Osteocyte (in vitro differentiated cells): Measurements from ENCODE around the gene MED17. TPM values are rescaled to one million over a fixed set of nuclear protein-coding genes. Genes with fewer than 3 reads are reported as not detected.

Experiments
- DNase-seq: peaks from one replicate; pipeline ENCODE4 v3.0.0; 2021; ENCODE audit warnings: mixed read lengths; ENCODE audit not compliant: unreplicated experiment; ENCODE audit errors: extremely low spot score
- H3K27ac Mint-ChIP-seq: one replicate; pipeline ENCODE4 v1.8.0; 2021; ENCODE audit warnings: mild to moderate bottlenecking, mixed read lengths; ENCODE audit not compliant: unreplicated experiment
- H3K27me3 Mint-ChIP-seq: one replicate; pipeline ENCODE4 v1.8.0; 2021; ENCODE audit warnings: mixed read lengths; ENCODE audit not compliant: unreplicated experiment
- H3K36me3 Mint-ChIP-seq: one replicate; pipeline ENCODE4 v1.8.0; 2021; ENCODE audit warnings: mixed read lengths; ENCODE audit not compliant: unreplicated experiment
- H3K4me1 Mint-ChIP-seq: one replicate; pipeline ENCODE4 v1.8.0; 2021; ENCODE audit warnings: mixed read lengths; ENCODE audit not compliant: unreplicated experiment
- H3K4me3 Mint-ChIP-seq: one replicate; pipeline ENCODE4 v1.8.0; 2021; ENCODE audit warnings: mild to moderate bottlenecking, moderate library complexity, mixed read lengths; ENCODE audit not compliant: unreplicated experiment
- H3K9me3 Mint-ChIP-seq: one replicate; pipeline ENCODE4 v1.8.0; 2021; ENCODE audit warnings: mixed read lengths; ENCODE audit not compliant: unreplicated experiment
- total RNA-seq: library from RNA; stranded (reverse); gene quantifications from 2 replicates; pipeline ENCODE4 v1.2.1, GENCODE V29; 2021
- TF ChIP-seq, protein P1 (sequence below): fragments of 200-600 bp; sonication (generic); IDR thresholded peaks from 2 replicates; pipeline ENCODE4 v1.5.0; 2021; ENCODE audit warnings: antibody characterized with exemption, mild to moderate bottlenecking, moderate library complexity

Gene MED17
- total RNA-seq, 1 donor from 2014 or later: 37.8 TPM

DNA sequence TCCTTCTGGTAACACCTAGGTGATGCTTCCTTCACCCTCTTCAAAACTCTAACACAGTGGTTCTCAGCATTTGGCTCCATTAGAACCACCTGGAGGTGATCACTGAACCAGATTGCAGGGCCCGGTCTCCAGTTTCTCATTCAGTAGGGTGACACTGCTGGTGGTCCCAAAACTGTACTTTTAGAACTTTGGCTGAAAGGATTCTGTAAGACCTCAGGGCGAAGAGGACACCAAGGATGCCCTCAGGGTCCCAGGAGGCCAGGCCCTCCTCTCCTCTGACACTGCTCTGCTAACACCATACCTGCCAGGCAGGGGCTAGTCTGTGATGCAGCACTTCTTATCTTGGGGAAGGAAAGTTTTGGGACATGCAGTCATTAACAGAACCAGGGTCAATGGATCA is 57.4 kb downstream of the MED17 start:
- no peaks in the 10 kb centered on the region for H3K9me3 Mint-ChIP-seq
- H3K27ac Mint-ChIP-seq: no peak overlapping the region
- H3K4me1 Mint-ChIP-seq: no peaks in the 10 kb centered on the region
- no peaks in the 10 kb centered on the region for H3K36me3 Mint-ChIP-seq
- no peaks in the 10 kb centered on the region for H3K27me3 Mint-ChIP-seq
- no peak for DNase-seq
- H3K4me3 Mint-ChIP-seq: no peak overlapping the region
- TF ChIP-seq, protein P1, sequence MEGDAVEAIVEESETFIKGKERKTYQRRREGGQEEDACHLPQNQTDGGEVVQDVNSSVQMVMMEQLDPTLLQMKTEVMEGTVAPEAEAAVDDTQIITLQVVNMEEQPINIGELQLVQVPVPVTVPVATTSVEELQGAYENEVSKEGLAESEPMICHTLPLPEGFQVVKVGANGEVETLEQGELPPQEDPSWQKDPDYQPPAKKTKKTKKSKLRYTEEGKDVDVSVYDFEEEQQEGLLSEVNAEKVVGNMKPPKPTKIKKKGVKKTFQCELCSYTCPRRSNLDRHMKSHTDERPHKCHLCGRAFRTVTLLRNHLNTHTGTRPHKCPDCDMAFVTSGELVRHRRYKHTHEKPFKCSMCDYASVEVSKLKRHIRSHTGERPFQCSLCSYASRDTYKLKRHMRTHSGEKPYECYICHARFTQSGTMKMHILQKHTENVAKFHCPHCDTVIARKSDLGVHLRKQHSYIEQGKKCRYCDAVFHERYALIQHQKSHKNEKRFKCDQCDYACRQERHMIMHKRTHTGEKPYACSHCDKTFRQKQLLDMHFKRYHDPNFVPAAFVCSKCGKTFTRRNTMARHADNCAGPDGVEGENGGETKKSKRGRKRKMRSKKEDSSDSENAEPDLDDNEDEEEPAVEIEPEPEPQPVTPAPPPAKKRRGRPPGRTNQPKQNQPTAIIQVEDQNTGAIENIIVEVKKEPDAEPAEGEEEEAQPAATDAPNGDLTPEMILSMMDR: no peak

DNA sequence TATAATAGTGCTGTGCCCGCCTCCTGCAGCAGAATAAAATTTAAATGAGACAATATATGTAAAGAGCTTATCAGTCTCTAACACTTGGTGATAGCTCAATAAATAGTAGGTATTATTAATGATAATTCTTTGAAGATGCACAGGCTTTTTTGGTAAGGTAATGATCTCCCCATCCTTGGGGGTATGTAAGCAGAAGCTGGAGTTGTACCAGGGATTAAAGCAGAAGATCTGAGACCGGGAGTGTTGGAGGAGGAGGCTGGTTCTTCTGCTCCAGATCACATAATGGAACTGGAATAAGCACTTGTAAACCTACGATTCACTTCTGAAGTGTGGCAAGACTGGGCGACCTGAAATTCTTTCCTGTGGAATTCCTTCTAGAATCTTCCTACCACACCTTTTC is 58.0 kb downstream of the MED17 start:
- TF ChIP-seq, protein P1: no peak
- no peak overlapping the region for H3K4me3 Mint-ChIP-seq
- H3K27ac Mint-ChIP-seq: no peak overlapping the region
- no peaks in the 10 kb centered on the region for H3K27me3 Mint-ChIP-seq
- no peaks in the 10 kb centered on the region for H3K36me3 Mint-ChIP-seq
- H3K4me1 Mint-ChIP-seq: no peaks in the 10 kb centered on the region
- DNase-seq: no peak
- H3K9me3 Mint-ChIP-seq: no peaks in the 10 kb centered on the region

DNA sequence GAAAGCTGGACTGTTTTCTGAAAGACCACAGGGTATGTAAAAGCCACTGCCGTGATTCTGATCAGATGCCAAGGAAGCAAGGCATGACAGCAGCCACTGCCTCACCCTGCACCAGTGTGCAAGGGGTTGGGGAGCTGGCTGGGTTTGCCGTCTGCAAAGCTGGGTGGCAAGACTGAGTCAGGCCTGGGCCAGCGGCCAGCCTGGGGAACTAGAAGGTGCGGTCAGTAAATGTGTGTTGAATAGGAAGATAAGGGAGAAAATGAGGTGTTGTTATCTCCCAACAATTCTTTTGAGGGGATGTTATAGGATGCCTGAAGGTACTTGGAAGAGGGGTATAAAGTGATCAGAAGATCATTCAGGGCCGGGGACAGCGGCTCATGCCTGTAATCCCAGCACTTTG is 58.4 kb downstream of the MED17 start:
- H3K4me1 Mint-ChIP-seq: no peaks in the 10 kb centered on the region
- H3K27ac Mint-ChIP-seq: no peak overlapping the region
- no peaks in the 10 kb centered on the region for H3K27me3 Mint-ChIP-seq
- no peaks in the 10 kb centered on the region for H3K9me3 Mint-ChIP-seq
- DNase-seq: no peak
- no peak overlapping the region for H3K4me3 Mint-ChIP-seq
- H3K36me3 Mint-ChIP-seq: no peaks in the 10 kb centered on the region
- TF ChIP-seq, protein P1: no peak

DNA sequence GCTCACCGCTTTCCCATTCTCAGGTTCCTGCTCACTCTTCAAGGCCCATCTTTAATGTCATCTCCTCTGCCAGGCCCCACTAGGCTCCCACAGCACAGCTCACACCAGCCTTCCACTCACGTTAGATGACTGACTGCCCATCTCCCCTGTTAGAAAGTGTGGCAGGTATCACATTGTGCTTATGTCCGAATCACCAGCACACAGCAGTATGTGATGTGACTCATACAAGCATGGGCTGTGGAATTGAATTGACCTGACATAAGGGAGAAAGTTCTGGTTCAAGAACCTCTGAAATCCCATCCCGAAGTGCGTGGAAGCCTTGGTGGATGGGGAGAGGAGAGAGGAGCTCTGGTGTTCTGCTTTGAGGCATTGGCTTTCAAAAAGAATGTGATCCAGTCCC is 59.8 kb downstream of the MED17 start:
- TF ChIP-seq, protein P1: no peak
- Mint-ChIP-seq H3K27me3 (no peaks in the 10 kb centered on the region), H3K36me3 (no peaks in the 10 kb centered on the region), H3K9me3 (no peaks in the 10 kb centered on the region), H3K4me1 (no peaks in the 10 kb centered on the region), H3K4me3 (no peak overlapping the region), H3K27ac (no peak overlapping the region)
- DNase-seq: no peak

DNA sequence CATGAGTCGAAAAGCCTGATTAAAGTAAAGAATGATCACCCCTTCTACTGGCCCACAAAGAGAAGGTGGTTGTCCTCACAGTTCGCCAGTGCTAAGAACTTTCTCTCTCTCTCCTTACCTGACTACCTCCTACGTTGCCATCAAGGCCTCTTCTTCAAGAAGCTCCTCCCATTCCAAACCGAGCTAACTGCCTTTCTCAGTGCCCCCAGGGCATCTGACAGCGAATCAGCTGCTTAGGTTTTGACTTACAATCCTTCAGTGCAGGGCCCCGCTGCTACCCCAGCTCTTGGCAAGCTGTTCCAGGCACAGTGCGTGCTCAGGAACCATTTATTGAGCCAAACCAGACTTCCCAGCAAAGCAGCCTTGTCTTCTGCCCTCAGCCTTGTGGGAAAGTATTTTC is 60.5 kb downstream of the MED17 start:
- TF ChIP-seq, protein P1: no peak
- no peak for DNase-seq
- Mint-ChIP-seq H3K4me1 (no peaks in the 10 kb centered on the region), H3K27me3 (no peaks in the 10 kb centered on the region), H3K9me3 (no peaks in the 10 kb centered on the region), H3K27ac (no peak overlapping the region), H3K4me3 (no peak overlapping the region), H3K36me3 (no peaks in the 10 kb centered on the region)
